OCI-LY7 (cell line): ENCODE measurements around the gene RNF17. TPM values are rescaled to one million over a fixed set of nuclear protein-coding genes. Genes with fewer than 3 reads are reported as not detected.
"Not testable (repeated sequence)": the region's sequence is repeated elsewhere in the genome, so short reads cannot be mapped to it uniquely, and the experiment has no call there.

Experiments
- BruUV-seq: library from RNA; stranded (reverse); fragments of 400-500 nt; replicated peaks from 2 replicates; lab custom pipeline; 2021; lab: Mats Ljungman, UMichigan
- CTCF ChIA-PET: fragments of 300-600 bp; sonication (Branson Sonifier 250); formaldehyde crosslinking; loops from one replicate; lab custom pipeline; 2022; ENCODE audit warnings: antibody characterized with exemption; ENCODE audit not compliant: unreplicated experiment; lab: Charles Lee
- POLR2A ChIA-PET: fragments of 300-600 bp; sonication (Branson Sonifier 250); formaldehyde crosslinking; loops from one replicate; lab custom pipeline; 2022; ENCODE audit warnings: antibody characterized with exemption; lab: Charles Lee
- DNase-seq: peaks from one replicate; pipeline ENCODE4 v3.0.0-alpha.2; 2015; ENCODE audit warnings: low spot score
- H2AFZ ChIP-seq: fragments of 200-600 bp; sonication (generic), shearing (Covaris generic); 2 replicates; pipeline ENCODE4 v1.6.1; 2014; ENCODE audit warnings: mild to moderate bottlenecking, antibody characterized with exemption, low read length, moderate library complexity
- H3K27ac ChIP-seq: fragments of 200-600 bp; sonication (generic); 2 replicates; pipeline ENCODE4 v1.5.1; 2014; ENCODE audit warnings: mixed run types, low read depth, mild to moderate bottlenecking, moderate library complexity, low read length, inconsistent platforms; ENCODE audit not compliant: poor library complexity, severe bottlenecking
- H3K36me3 ChIP-seq: fragments of 200-600 bp; sonication (generic); 2 replicates; pipeline ENCODE4 v1.6.1; 2014; ENCODE audit warnings: mild to moderate bottlenecking, antibody characterized with exemption, low read length, moderate library complexity, mixed read lengths; ENCODE audit not compliant: insufficient read depth
- H3K4me1 ChIP-seq: fragments of 200-600 bp; sonication (generic); 2 replicates; pipeline ENCODE4 v1.5.1; 2014; ENCODE audit warnings: mild to moderate bottlenecking, low read length; ENCODE audit not compliant: insufficient read depth, poor library complexity, severe bottlenecking
- H3K4me2 ChIP-seq: fragments of 200-600 bp; sonication (generic); 2 replicates; pipeline ENCODE4 v1.6.1; 2014; ENCODE audit warnings: mild to moderate bottlenecking, low read length
- H3K4me3 ChIP-seq: fragments of 200-600 bp; sonication (generic); 2 replicates; pipeline ENCODE4 v1.5.1; 2014; ENCODE audit warnings: mild to moderate bottlenecking, low read depth, low read length; ENCODE audit not compliant: poor library complexity, severe bottlenecking
- H3K79me2 ChIP-seq: fragments of 200-600 bp; sonication (generic); 2 replicates; pipeline ENCODE4 v1.6.1; 2016; ENCODE audit warnings: low read depth, mild to moderate bottlenecking, low read length, moderate library complexity, mixed read lengths; ENCODE audit not compliant: insufficient read depth
- H3K9me2 ChIP-seq: fragments of 200-600 bp; sonication (generic); 2 replicates; pipeline ENCODE4 v1.6.1; 2016; ENCODE audit warnings: mild to moderate bottlenecking, low read length, mixed read lengths; ENCODE audit not compliant: insufficient read depth
- H3K9me3 ChIP-seq: fragments of 200-600 bp; sonication (generic); 2 replicates; pipeline ENCODE4 v1.6.1; 2014; ENCODE audit warnings: mild to moderate bottlenecking, mixed run types, low read length, mixed read lengths
- H4K20me1 ChIP-seq: fragments of 200-600 bp; sonication (generic); 2 replicates; pipeline ENCODE4 v1.6.1; 2014; ENCODE audit warnings: mild to moderate bottlenecking, antibody characterized with exemption, low read length, moderate library complexity, mixed read lengths; ENCODE audit not compliant: insufficient read depth
- EZH2phosphoT487 ChIP-seq: fragments of 200-600 bp; sonication (generic); IDR thresholded peaks from 2 replicates; pipeline ENCODE4 v1.6.1; 2018; ENCODE audit warnings: low read depth, borderline replicate concordance, mild to moderate bottlenecking, mixed run types, antibody characterized with exemption, low read length, moderate library complexity, mixed read lengths
- intact Hi-C: fragments of 100-400 bp; cut with micrococcal nuclease; formaldehyde crosslinking; loops from one replicate; pipeline ENCODE4 v1.10.0; 2022; ENCODE audit not compliant: unreplicated experiment
- total RNA-seq, 2 experiments: library from RNA; depleted of rRNA in 1 of 2; stranded (reverse); fragments of >200 nt in 1 of 2; shearing (Covaris generic) in 1 of 2; gene quantifications; 2 replicates each; pipeline ENCODE4 v1.2.3, GENCODE V29; 2014 to 2022
- TF ChIP-seq, protein P1 (sequence below): fragments of 200-600 bp; sonication (generic); conservative IDR thresholded peaks from 2 replicates; pipeline ENCODE4 v1.5.1; 2014; ENCODE audit warnings: mild to moderate bottlenecking, antibody characterized with exemption, low read length, moderate library complexity, mixed read lengths

Gene RNF17
- total RNA-seq, 2 experiments from 2014 or later = not detected

- H3K27ac ChIP-seq = no peak overlapping the region
- no peaks in the 10 kb centered on the region for H3K79me2 ChIP-seq
- H3K9me2 ChIP-seq = no peaks in the 10 kb centered on the region
- TF ChIP-seq, protein P1, sequence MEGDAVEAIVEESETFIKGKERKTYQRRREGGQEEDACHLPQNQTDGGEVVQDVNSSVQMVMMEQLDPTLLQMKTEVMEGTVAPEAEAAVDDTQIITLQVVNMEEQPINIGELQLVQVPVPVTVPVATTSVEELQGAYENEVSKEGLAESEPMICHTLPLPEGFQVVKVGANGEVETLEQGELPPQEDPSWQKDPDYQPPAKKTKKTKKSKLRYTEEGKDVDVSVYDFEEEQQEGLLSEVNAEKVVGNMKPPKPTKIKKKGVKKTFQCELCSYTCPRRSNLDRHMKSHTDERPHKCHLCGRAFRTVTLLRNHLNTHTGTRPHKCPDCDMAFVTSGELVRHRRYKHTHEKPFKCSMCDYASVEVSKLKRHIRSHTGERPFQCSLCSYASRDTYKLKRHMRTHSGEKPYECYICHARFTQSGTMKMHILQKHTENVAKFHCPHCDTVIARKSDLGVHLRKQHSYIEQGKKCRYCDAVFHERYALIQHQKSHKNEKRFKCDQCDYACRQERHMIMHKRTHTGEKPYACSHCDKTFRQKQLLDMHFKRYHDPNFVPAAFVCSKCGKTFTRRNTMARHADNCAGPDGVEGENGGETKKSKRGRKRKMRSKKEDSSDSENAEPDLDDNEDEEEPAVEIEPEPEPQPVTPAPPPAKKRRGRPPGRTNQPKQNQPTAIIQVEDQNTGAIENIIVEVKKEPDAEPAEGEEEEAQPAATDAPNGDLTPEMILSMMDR = no peak
- TF ChIP-seq EZH2phosphoT487 = no peak
- no peak overlapping the region for H3K4me3 ChIP-seq
- no TSS peak for BruUV-seq
- DNase-seq = no peak
- no peaks in the 10 kb centered on the region for H3K4me1 ChIP-seq
- no peak overlapping the region for H2AFZ ChIP-seq
- no peaks in the 10 kb centered on the region for H4K20me1 ChIP-seq
- H3K9me3 ChIP-seq = no peaks in the 10 kb centered on the region
- CTCF ChIA-PET = no interaction called here
- intact Hi-C loops = no loop called here
- no peak overlapping the region for H3K4me2 ChIP-seq
- H3K36me3 ChIP-seq = no peaks in the 10 kb centered on the region
- POLR2A ChIA-PET = no interaction called here
Observed at GRCh38 chr13:24827799-24828198, 63.8 kb downstream of the RNF17 start.

GRCh38 chr13:24834902-24835510, 71.0 kb downstream of the RNF17 start:
- no peaks in the 10 kb centered on the region for H3K79me2 ChIP-seq
- intact Hi-C loops = no loop called here
- peaks cover 9% of the 10 kb centered on the region for H3K4me1 ChIP-seq
- no peaks in the 10 kb centered on the region for H3K9me2 ChIP-seq
- TF ChIP-seq EZH2phosphoT487 = no peak
- TF ChIP-seq, protein P1 = no peak
- no TSS peak for BruUV-seq
- peak; percentile 13 for DNase-seq
- H3K9me3 ChIP-seq = no peaks in the 10 kb centered on the region
- H3K4me3 ChIP-seq = no peak overlapping the region
- H2AFZ ChIP-seq = peak overlapping the region; percentile 46; the same call in 1 of the 2 replicates
- ChIA-PET POLR2A (no interaction called here), CTCF (no interaction called here)
- peak overlapping the region; percentile 31 for H3K4me2 ChIP-seq
- no peaks in the 10 kb centered on the region for H3K36me3 ChIP-seq
- no peaks in the 10 kb centered on the region for H4K20me1 ChIP-seq
- H3K27ac ChIP-seq = no peak overlapping the region

GRCh38 chr13:24837528-24837927, 73.6 kb downstream of the RNF17 start:
- DNase-seq, H3K4me2 ChIP-seq, H4K20me1 ChIP-seq, H3K27ac ChIP-seq, BruUV-seq, H3K9me3 ChIP-seq, H3K79me2 ChIP-seq, H3K4me3 ChIP-seq, H2AFZ ChIP-seq, H3K4me1 ChIP-seq, CTCF ChIA-PET, H3K36me3 ChIP-seq, H3K9me2 ChIP-seq, intact Hi-C loops: not testable (repeated sequence)
- POLR2A ChIA-PET = interaction anchor here (0.6 to 2.0 kb wide), 2 partner anchors 9 to 139 kb away, joined by 3 to 5 read pairs; no protein-coding TSS in a partner anchor
